Upper lobe of left lung (tissue), 6 donors: ENCODE results near the gene ARMC6. TPM values are rescaled to one million over a fixed set of nuclear protein-coding genes. Genes with fewer than 3 reads are reported as not detected.
A peak's percentile ranks its signal among the peaks of the same experiment; 100 is the strongest.
"Not testable (repeated sequence)": the region's sequence is repeated elsewhere in the genome, so short reads cannot be mapped to it uniquely, and the experiment has no call there.

Experiments
- ATAC-seq, 2 donors: fragments of 200-7000 bp; cut with Tn5 transposase; one replicate each; pipeline ENCODE4 v1.9.1; 2022; ENCODE audit warnings: mild to moderate bottlenecking in 2 of 2, moderate library complexity in 2 of 2; ENCODE audit not compliant: low FRiP score in 2 of 2
- DNase-seq, 2 donors: peaks; one replicate each; pipeline ENCODE4 v3.0.0-alpha.2; 2019 to 2020
- H3K27ac ChIP-seq, 4 donors: fragments of 200-600 bp; sonication (generic); one replicate each; pipeline ENCODE4 v1.5.1; 2016 to 2019
- H3K27me3 ChIP-seq, 4 donors: fragments of 200-600 bp; sonication (generic); one replicate each; pipeline ENCODE4 v1.5.1; 2017 to 2019
- H3K36me3 ChIP-seq, 4 donors: fragments of 200-600 bp; sonication (generic); one replicate each; pipeline ENCODE4 v1.5.1; 2016 to 2019
- H3K4me1 ChIP-seq, 4 donors: fragments of 200-600 bp; sonication (generic); one replicate each; pipeline ENCODE4 v1.5.1; 2018 to 2019
- H3K4me3 ChIP-seq, 4 donors: fragments of 200-600 bp; sonication (generic); one replicate each; pipeline ENCODE4 v1.5.1; 2017 to 2019; ENCODE audit warnings: mild to moderate bottlenecking in 2 of 4, moderate library complexity in 1 of 4
- H3K9me3 ChIP-seq, 4 donors: fragments of 200-600 bp; sonication (generic); one replicate each; pipeline ENCODE4 v1.5.1; 2018 to 2019
- EP300 ChIP-seq, 4 donors: sonication (generic); formaldehyde crosslinking; IDR thresholded peaks; one replicate each; pipeline ENCODE4 v1.5.1; 2017; ENCODE audit warnings: antibody characterized with exemption in 4 of 4, control low read depth in 2 of 4
- POLR2A ChIP-seq, 4 donors: fragments of 450-650 bp; IDR thresholded peaks; one replicate each; pipeline ENCODE4 v1.5.1; 2016 to 2017; ENCODE audit warnings: antibody characterized with exemption in 4 of 4, mild to moderate bottlenecking in 2 of 4
- POLR2AphosphoS5 ChIP-seq, 2 donors: sonication (generic); formaldehyde crosslinking; IDR thresholded peaks; one replicate each; pipeline ENCODE4 v1.5.1; 2017; ENCODE audit warnings: antibody characterized with exemption in 2 of 2
- whole genome bisulfite sequencing, 2 donors: methylation state at CpG; one replicate each; pipeline ENCODE4 v1.1.5; 2017 to 2018; 5-methylcytosine and 5-hydroxymethylcytosine counted together
- total RNA-seq, 6 donors: library from RNA; depleted of rRNA in 4 of 6; stranded (reverse); fragments of >200 nt in 4 of 6; gene quantifications; one replicate each; pipeline versions ENCODE4 v1.1.0 to v1.2.1, GENCODE V29; 2016 to 2021
- TF ChIP-seq, protein P1 (sequence below), 6 experiments: fragments of 450-650 bp in 4 of 6; fragments of 200-600 bp in 2 of 6; sonication (generic) in 2 of 6; IDR thresholded peaks; one replicate each; pipeline ENCODE4 v1.5.1; 2016 to 2019; ENCODE audit warnings: antibody characterized with exemption in 6 of 6
- donor health status: DM: no; HTN: no; CAD: no; lungs with moderate emphysema.
- donor health status: DM: no; HTN: yes; CAD: no; lungs with severe emphysema.

ARMC6 gene
- total RNA-seq, 6 donors from 2014 or later = 14.1 to 46.5 (median 26.8) TPM

GRCh38 chr19:19106056-19106551 lies 72.7 kb downstream of the ARMC6 start:
- TF ChIP-seq POLR2AphosphoS5 (IDR thresholded peaks at IDR 0.05) (no peak), POLR2A (IDR thresholded peaks at IDR 0.05) (no peak), EP300 (IDR thresholded peaks at IDR 0.05) (no peak)
- TF ChIP-seq, protein P1, sequence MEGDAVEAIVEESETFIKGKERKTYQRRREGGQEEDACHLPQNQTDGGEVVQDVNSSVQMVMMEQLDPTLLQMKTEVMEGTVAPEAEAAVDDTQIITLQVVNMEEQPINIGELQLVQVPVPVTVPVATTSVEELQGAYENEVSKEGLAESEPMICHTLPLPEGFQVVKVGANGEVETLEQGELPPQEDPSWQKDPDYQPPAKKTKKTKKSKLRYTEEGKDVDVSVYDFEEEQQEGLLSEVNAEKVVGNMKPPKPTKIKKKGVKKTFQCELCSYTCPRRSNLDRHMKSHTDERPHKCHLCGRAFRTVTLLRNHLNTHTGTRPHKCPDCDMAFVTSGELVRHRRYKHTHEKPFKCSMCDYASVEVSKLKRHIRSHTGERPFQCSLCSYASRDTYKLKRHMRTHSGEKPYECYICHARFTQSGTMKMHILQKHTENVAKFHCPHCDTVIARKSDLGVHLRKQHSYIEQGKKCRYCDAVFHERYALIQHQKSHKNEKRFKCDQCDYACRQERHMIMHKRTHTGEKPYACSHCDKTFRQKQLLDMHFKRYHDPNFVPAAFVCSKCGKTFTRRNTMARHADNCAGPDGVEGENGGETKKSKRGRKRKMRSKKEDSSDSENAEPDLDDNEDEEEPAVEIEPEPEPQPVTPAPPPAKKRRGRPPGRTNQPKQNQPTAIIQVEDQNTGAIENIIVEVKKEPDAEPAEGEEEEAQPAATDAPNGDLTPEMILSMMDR (IDR thresholded peaks at IDR 0.05) = no peak

DNA sequence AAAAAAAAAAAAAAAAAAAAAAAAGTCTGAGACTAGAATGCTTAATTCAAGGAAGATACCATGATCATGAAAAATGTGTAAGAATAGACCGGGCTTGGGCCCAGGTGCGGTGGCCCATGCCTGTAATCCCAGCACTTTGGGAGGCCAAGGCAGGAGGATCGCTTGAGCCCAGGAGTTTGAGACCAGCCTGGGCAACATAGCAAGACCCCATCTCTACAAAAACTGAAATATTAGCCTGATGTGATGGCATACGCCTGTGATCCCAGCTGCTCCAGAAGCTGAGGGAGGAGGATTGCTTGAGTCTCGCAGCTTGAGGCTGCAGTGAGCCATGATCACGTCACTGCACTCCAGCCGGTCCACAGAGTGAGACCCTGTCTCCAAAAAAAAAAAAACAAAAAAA lies 73.5 kb downstream of the ARMC6 start:
- 95 to 100% methylated on average over 7 of the region's 7 CpGs for WGBS, 2 donors
- peaks cover 6 to 23% (median 7%) of the 10 kb centered on the region in 4 donors for H3K4me1 ChIP-seq
- H3K36me3 ChIP-seq, H3K27me3 ChIP-seq, ATAC-seq, H3K4me3 ChIP-seq, H3K27ac ChIP-seq, H3K9me3 ChIP-seq, DNase-seq: not testable (repeated sequence)

More at GRCh38 chr19:19106056-19106551, 72.7 kb downstream of the ARMC6 start:
- Histone ChIP-seq H3K4me1 (peaks cover 6 to 22% (median 7%) of the 10 kb centered on the region in 4 donors), H3K27ac (no peak overlapping the region), H3K4me3 (peak overlapping the region in 3 of 4 donors; percentile 15 to 24 (median 18)), H3K9me3 (no peaks in the 10 kb centered on the region), H3K36me3 (peaks cover 0 to 6% (median under 1%) of the 10 kb centered on the region in 4 donors), H3K27me3 (no peaks in the 10 kb centered on the region)
- DNase-seq (peak in 1 of 2 donors; percentile 77), ATAC-seq (peak in 1 of 2 donors; percentile 51)
- WGBS, 2 donors = 77 to 81% methylated on average over 14 to 25 of the region's 25 CpGs

DNA sequence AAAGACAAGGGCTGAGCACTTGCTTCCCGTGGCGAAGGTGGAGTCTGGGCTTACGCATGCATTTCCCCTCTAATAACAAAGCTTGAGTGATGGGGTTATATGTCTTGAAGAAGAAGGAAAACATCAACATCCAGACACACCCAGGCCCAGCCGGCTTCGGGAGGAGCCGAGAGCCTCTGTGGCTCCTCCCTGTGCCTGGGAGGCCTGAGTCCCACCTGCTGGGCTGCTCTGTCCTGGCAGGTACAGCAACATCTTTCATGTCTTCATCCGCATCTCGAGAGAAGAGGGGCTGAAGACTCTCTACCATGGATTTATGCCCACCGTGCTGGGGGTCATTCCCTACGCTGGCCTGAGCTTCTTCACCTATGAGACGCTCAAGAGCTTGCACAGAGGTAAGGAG lies 74.3 kb downstream of the ARMC6 start:
- H3K4me3 ChIP-seq = no peak overlapping the region
- no peaks in the 10 kb centered on the region for H3K9me3 ChIP-seq
- DNase-seq (no peak), ATAC-seq (no peak)
- H3K27me3 ChIP-seq = no peaks in the 10 kb centered on the region
- 83 to 86% methylated on average over 11 of the region's 11 CpGs for WGBS, 2 donors
- H3K27ac ChIP-seq = no peak overlapping the region
- H3K4me1 ChIP-seq = peaks cover 6 to 23% (median 7%) of the 10 kb centered on the region in 4 donors
- no peak for TF ChIP-seq POLR2AphosphoS5 (IDR thresholded peaks at IDR 0.05)
- TF ChIP-seq, protein P1 (IDR thresholded peaks at IDR 0.05) = no peak
- no peak for TF ChIP-seq POLR2A (IDR thresholded peaks at IDR 0.05)
- peaks cover 0 to 4% (median 0%) of the 10 kb centered on the region in 4 donors for H3K36me3 ChIP-seq

Other genes with a start within 250 kb of the ARMC6 start
- 1 to 10 TPM in 4 of 6 donors, not detected in 2; 1.8 to 8.5 (median 4.3) TPM for gene COMP, start 242.3 kb upstream of the ARMC6 start, total RNA-seq
- gene UPF1, start 201.6 kb upstream of the ARMC6 start, total RNA-seq = 100 to 1,000 TPM in 2 of 6 donors, 10 to 100 TPM in 4; 68.9 to 157 (median 86.3) TPM
- gene CERS1, start 137.4 kb upstream of the ARMC6 start, total RNA-seq = under 1 TPM in 2 of 6 donors, not detected in 4; 0.20 to 0.30 TPM
- gene COPE, start 114.2 kb upstream of the ARMC6 start, total RNA-seq = 100 to 1,000 TPM; 124 to 250 (median 191) TPM
- gene DDX49, start 113.9 kb upstream of the ARMC6 start, total RNA-seq = 10 to 100 TPM; 22.5 to 46.7 (median 40.1) TPM
- 10 to 100 TPM; 17.3 to 58.0 (median 27.8) TPM for gene HOMER3, start 92.4 kb upstream of the ARMC6 start, total RNA-seq
- 100 to 1,000 TPM in 2 of 6 donors, 10 to 100 TPM in 4; 33.6 to 179 (median 64.9) TPM for gene SUGP2, start 86 bp upstream of the ARMC6 start, total RNA-seq
- 10 to 100 TPM in 5 of 6 donors, 1 to 10 TPM in 1; 5.6 to 23.0 (median 13.6) TPM for gene SLC25A42, start 30.4 kb downstream of the ARMC6 start, total RNA-seq
- gene TMEM161A, start 104.9 kb downstream of the ARMC6 start, total RNA-seq = 10 to 100 TPM; 18.7 to 31.6 (median 26.2) TPM
- 1 to 10 TPM in 3 of 6 donors, not detected in 3; 2.0 to 3.9 (median 3.1) TPM for gene MEF2B, start 136.7 kb downstream of the ARMC6 start, total RNA-seq
- 10 to 100 TPM; 10.1 to 55.5 (median 34.0) TPM for gene BORCS8, start 158.5 kb downstream of the ARMC6 start, total RNA-seq
- 10 to 100 TPM; 39.1 to 79.7 (median 67.3) TPM for gene RFXANK, start 158.7 kb downstream of the ARMC6 start, total RNA-seq
- gene NR2C2AP, start 169.8 kb downstream of the ARMC6 start, total RNA-seq = 10 to 100 TPM in 4 of 6 donors, 1 to 10 TPM in 2; 5.2 to 17.0 (median 10.8) TPM
- gene NCAN, start 178.4 kb downstream of the ARMC6 start, total RNA-seq = 1 to 10 TPM in 1 of 6 donors, not detected in 5; 3.1 TPM
- 1 to 10 TPM in 1 of 6 donors, under 1 TPM in 2, not detected in 3; 0.30 to 1.0 (median 0.46) TPM for gene TM6SF2, start 239.7 kb downstream of the ARMC6 start, total RNA-seq